ENCODE data around the gene CCDC33. TPM values are rescaled to one million over a fixed set of nuclear protein-coding genes. Genes with fewer than 3 reads are reported as not detected.

Gene CCDC33
- total RNA-seq, 1 experiment from 2014 or later = not detected

GRCh38 chr15:74268020-74268419, 31.9 kb downstream of the CCDC33 start:
- ChIA-PET POLR2A (no interaction called here), CTCF (no interaction called here)
- H3K9me3 ChIP-seq (ENCODE audit: control insufficient read depth, insufficient read depth, low read depth, low read length) = no peaks in the 10 kb centered on the region
- DNase-seq (ENCODE audit: low read depth, low spot score) = no peak
- ATAC-seq = no peak
- no TSS peak for BruUV-seq (replicated peaks)
- no peaks in the 10 kb centered on the region for H3K36me3 ChIP-seq (ENCODE audit: control insufficient read depth, insufficient read depth, low read length)
- no peak overlapping the region for H3K27ac ChIP-seq (ENCODE audit: low read length)
- no peak for TF ChIP-seq POLR2AphosphoS5 (IDR thresholded peaks at IDR 0.05; ENCODE audit: low read depth, low read length)
- no peak for TF ChIP-seq SIN3A (IDR thresholded peaks at IDR 0.05; ENCODE audit: borderline replicate concordance, insufficient read depth, low read depth, low read length)
- no peak for TF ChIP-seq TCF7L2 (IDR thresholded peaks at IDR 0.05; ENCODE audit: low read depth, low read length)
- no peak for TF ChIP-seq CTCF (IDR thresholded peaks at IDR 0.05)
- no peak for TF ChIP-seq REST (IDR thresholded peaks at IDR 0.05; ENCODE audit: insufficient read depth in 1 of 2, low read depth in 2 of 2, low read length in 1 of 2)
- in situ Hi-C loops (cut with HindIII; ENCODE audit: low pct_unique_long_range_greater_than_20kb, low sequenced_read_pairs) (no loop called here), intact Hi-C loops (cut with micrococcal nuclease; ENCODE audit: unreplicated experiment) (no loop called here)
- peaks cover 8% of the 10 kb centered on the region; the same call in 1 of the 2 replicates for H3K27me3 ChIP-seq (ENCODE audit: control insufficient read depth, insufficient read depth, low read length)
- H3K4me1 ChIP-seq (ENCODE audit: control insufficient read depth, insufficient read depth, low read length) = no peaks in the 10 kb centered on the region
- H3K4me3 ChIP-seq (ENCODE audit: low read depth in 2 of 2, low read length in 2 of 2) = no peak overlapping the region

- in situ Hi-C loops (cut with HindIII; ENCODE audit: low pct_unique_long_range_greater_than_20kb, low sequenced_read_pairs) (no loop called here), intact Hi-C loops (cut with micrococcal nuclease; ENCODE audit: unreplicated experiment) (no loop called here)
- Histone ChIP-seq H3K4me1 (ENCODE audit: control insufficient read depth, insufficient read depth, low read length) (no peaks in the 10 kb centered on the region), H3K27me3 (ENCODE audit: control insufficient read depth, insufficient read depth, low read length) (peaks cover 8% of the 10 kb centered on the region; the same call in 1 of the 2 replicates), H3K27ac (ENCODE audit: low read length) (no peak overlapping the region), H3K9me3 (ENCODE audit: control insufficient read depth, insufficient read depth, low read depth, low read length) (no peaks in the 10 kb centered on the region), H3K4me3 (ENCODE audit: low read depth in 2 of 2, low read length in 2 of 2) (no peak overlapping the region), H3K36me3 (ENCODE audit: control insufficient read depth, insufficient read depth, low read length) (no peaks in the 10 kb centered on the region)
- CTCF ChIA-PET = no interaction called here
- ATAC-seq (no peak), DNase-seq (ENCODE audit: low read depth, low spot score) (no peak)
- TF ChIP-seq POLR2AphosphoS5 (IDR thresholded peaks at IDR 0.05; ENCODE audit: low read depth, low read length) (no peak), CTCF (IDR thresholded peaks at IDR 0.05) (no peak), TCF7L2 (IDR thresholded peaks at IDR 0.05; ENCODE audit: low read depth, low read length) (no peak), REST (IDR thresholded peaks at IDR 0.05; ENCODE audit: insufficient read depth in 1 of 2, low read depth in 2 of 2, low read length in 1 of 2) (no peak), SIN3A (IDR thresholded peaks at IDR 0.05; ENCODE audit: borderline replicate concordance, insufficient read depth, low read depth, low read length) (no peak)
- POLR2A ChIA-PET = no interaction called here
- no TSS peak for BruUV-seq (replicated peaks)
Measured at GRCh38 chr15:74269362-74270035, 33.4 kb downstream of the CCDC33 start.

Data from Panc1 (cell line).